Measurements from ENCODE around the gene ERP27. TPM values are rescaled to one million over a fixed set of nuclear protein-coding genes. Genes with fewer than 3 reads are reported as not detected.

The ERP27 gene
- total and polyA plus RNA-seq, 12 donors, result 0.18 to 3.0 (median 1.2) TPM; not detected in 2

GRCh38 chr12:14970473-14970872 lies 32.1 kb upstream of the ERP27 start:
- H3K4me3 ChIP-seq, result no peak overlapping the region
- no peaks in the 10 kb centered on the region for H3K36me3 ChIP-seq (replicated peaks in 1 of 2)
- no peaks in the 10 kb centered on the region for H3K9me3 ChIP-seq (replicated peaks in 1 of 3)
- intact Hi-C loops (cut with DNase I), result no loop called here
- TF ChIP-seq CTCF (IDR thresholded peaks at IDR 0.05) (no peak), POLR2A (IDR thresholded peaks at IDR 0.05) (no peak)
- no peak for DNase-seq
- 43 to 60% (median 58%) methylated on average over 4 of the region's 4 CpGs for WGBS, 4 donors
- H3K27me3 ChIP-seq, result no peaks in the 10 kb centered on the region
- no peak overlapping the region for H3K27ac ChIP-seq
- H3K4me1 ChIP-seq (replicated peaks in 1 of 2), result no peaks in the 10 kb centered on the region

- Histone ChIP-seq H3K27ac (no peak overlapping the region), H3K27me3 (no peaks in the 10 kb centered on the region), H3K36me3 (replicated peaks in 1 of 2) (no peaks in the 10 kb centered on the region), H3K4me3 (no peak overlapping the region), H3K4me1 (replicated peaks in 1 of 2) (no peaks in the 10 kb centered on the region), H3K9me3 (replicated peaks in 1 of 3) (no peaks in the 10 kb centered on the region)
- DNase-seq, result no peak
- 67 to 77% (median 73%) methylated on average over 3 of the region's 3 CpGs for WGBS, 4 donors
- TF ChIP-seq CTCF (IDR thresholded peaks at IDR 0.05) (no peak), POLR2A (IDR thresholded peaks at IDR 0.05) (no peak)
- intact Hi-C loops (cut with DNase I), result no loop called here
These were observed 30.1 kb upstream of the ERP27 start for GRCh38 chr12:14968478-14968877.

GRCh38 chr12:14965221-14965620 lies 26.9 kb upstream of the ERP27 start:
- Histone ChIP-seq H3K9me3 (replicated peaks in 1 of 3) (no peaks in the 10 kb centered on the region), H3K36me3 (replicated peaks in 1 of 2) (no peaks in the 10 kb centered on the region), H3K4me1 (replicated peaks in 1 of 2) (no peaks in the 10 kb centered on the region), H3K27ac (no peak overlapping the region), H3K27me3 (no peaks in the 10 kb centered on the region), H3K4me3 (no peak overlapping the region)
- TF ChIP-seq CTCF (IDR thresholded peaks at IDR 0.05) (no peak), POLR2A (IDR thresholded peaks at IDR 0.05) (no peak)
- no peak for DNase-seq
- intact Hi-C loops (cut with DNase I), result no loop called here
- WGBS, 4 donors, result 95 to 98% (median 96%) methylated on average over 2 of the region's 2 CpGs

GRCh38 chr12:14964406-14964805 lies 26.1 kb upstream of the ERP27 start:
- Histone ChIP-seq H3K27me3 (no peaks in the 10 kb centered on the region), H3K27ac (no peak overlapping the region), H3K9me3 (replicated peaks in 1 of 3) (no peaks in the 10 kb centered on the region), H3K36me3 (replicated peaks in 1 of 2) (no peaks in the 10 kb centered on the region), H3K4me1 (replicated peaks in 1 of 2) (no peaks in the 10 kb centered on the region), H3K4me3 (no peak overlapping the region)
- intact Hi-C loops (cut with DNase I), result no loop called here
- DNase-seq, result no peak
- 47 to 73% (median 67%) methylated on average over 2 of the region's 2 CpGs for WGBS, 4 donors
- TF ChIP-seq POLR2A (IDR thresholded peaks at IDR 0.05) (no peak), CTCF (IDR thresholded peaks at IDR 0.05) (no peak)

Data from adrenal gland (tissue), 12 donors.